Liver (tissue), 9 donors: ENCODE measurements around the gene CCNB1IP1. TPM values are rescaled to one million over a fixed set of nuclear protein-coding genes. Genes with fewer than 3 reads are reported as not detected.

Source experiments
- DNase-seq: peaks from one replicate; pipeline ENCODE4 v3.0.0-alpha.2; 2017; ENCODE audit warnings: low spot score
- H3K27ac ChIP-seq, 2 donors: one replicate each; pipeline ENCODE4 v1.7.0; 2013; ENCODE audit warnings: inconsistent platforms in 2 of 2, low read length in 2 of 2, control low read depth in 1 of 2, low read depth in 1 of 2, mild to moderate bottlenecking in 1 of 2
- H3K27me3 ChIP-seq, 4 donors: one replicate each; pipeline versions ENCODE4 v1.6.1 to v1.7.0; 2013; ENCODE audit warnings: low read length in 3 of 4, inconsistent platforms in 1 of 4, mild to moderate bottlenecking in 1 of 4, moderate library complexity in 1 of 4; ENCODE audit not compliant: control insufficient read depth in 4 of 4, insufficient read depth in 4 of 4
- H3K36me3 ChIP-seq, 4 donors: one replicate each; pipeline versions ENCODE4 v1.6.1 to v1.7.0; 2013; ENCODE audit warnings: low read length in 3 of 4, mild to moderate bottlenecking in 3 of 4, low read depth in 1 of 4, moderate library complexity in 1 of 4; ENCODE audit not compliant: control insufficient read depth in 4 of 4, insufficient read depth in 3 of 4
- H3K4me1 ChIP-seq, 4 donors: one replicate each; pipeline versions ENCODE4 v1.6.1 to v1.7.0; 2013; ENCODE audit warnings: low read length in 3 of 4, mild to moderate bottlenecking in 3 of 4, moderate library complexity in 1 of 4; ENCODE audit not compliant: control insufficient read depth in 4 of 4, insufficient read depth in 4 of 4
- H3K4me3 ChIP-seq, 3 donors: one replicate each; pipeline versions ENCODE4 v1.6.1 to v1.7.0; 2013; ENCODE audit warnings: low read length in 3 of 3, control low read depth in 1 of 3, low read depth in 1 of 3, mild to moderate bottlenecking in 1 of 3
- H3K9ac ChIP-seq, 2 donors: one replicate each; pipeline ENCODE4 v1.7.0; 2013; ENCODE audit warnings: low read length in 2 of 2, mild to moderate bottlenecking in 2 of 2, moderate library complexity in 2 of 2, control low read depth in 1 of 2, low read depth in 1 of 2
- H3K9me3 ChIP-seq, 4 donors: one replicate each; pipeline versions ENCODE4 v1.6.1 to v1.7.0; 2013; ENCODE audit warnings: low read length in 3 of 4; ENCODE audit not compliant: control insufficient read depth in 4 of 4
- EGR1 ChIP-seq, 2 donors: IDR thresholded peaks; 2 replicates each; pipeline ENCODE4 v1.6.1; 2016 to 2018; ENCODE audit warnings: antibody characterized with exemption in 2 of 2, low read depth in 2 of 2
- FOXA1 ChIP-seq: IDR thresholded peaks from 2 replicates; pipeline ENCODE4 v1.6.1; 2016; ENCODE audit warnings: antibody characterized with exemption
- FOXA2 ChIP-seq: IDR thresholded peaks from 2 replicates; pipeline ENCODE4 v1.6.1; 2016; ENCODE audit warnings: antibody characterized with exemption
- GABPA ChIP-seq, 2 donors: IDR thresholded peaks in 1 of 2; conservative IDR thresholded peaks in 1 of 2; 2 replicates each; pipeline ENCODE4 v1.6.1; 2016; ENCODE audit warnings: antibody characterized with exemption in 2 of 2, mild to moderate bottlenecking in 1 of 2, moderate library complexity in 1 of 2
- HNF4A ChIP-seq, 2 donors: conservative IDR thresholded peaks; 2 replicates each; pipeline ENCODE4 v1.6.1; 2016; ENCODE audit warnings: antibody characterized with exemption in 2 of 2, mild to moderate bottlenecking in 2 of 2
- HNF4G ChIP-seq: IDR thresholded peaks from 2 replicates; pipeline ENCODE4 v1.6.1; 2016; ENCODE audit warnings: antibody characterized with exemption
- JUND ChIP-seq, 2 donors: IDR thresholded peaks; 2 replicates each; pipeline ENCODE4 v1.6.1; 2016; ENCODE audit warnings: antibody characterized with exemption in 2 of 2
- NR2F2 ChIP-seq: IDR thresholded peaks from 2 replicates; pipeline ENCODE4 v1.6.1; 2016; ENCODE audit warnings: antibody characterized with exemption
- RAD21 ChIP-seq, 2 donors: IDR thresholded peaks; 2 replicates each; pipeline ENCODE4 v1.6.1; 2016; ENCODE audit warnings: antibody characterized with exemption in 2 of 2, mild to moderate bottlenecking in 2 of 2
- RXRA ChIP-seq, 2 donors: IDR thresholded peaks; 2 replicates each; pipeline ENCODE4 v1.6.1; 2017 to 2018; ENCODE audit warnings: antibody characterized with exemption in 2 of 2, mild to moderate bottlenecking in 1 of 2
- SP1 ChIP-seq: IDR thresholded peaks from 2 replicates; pipeline ENCODE4 v1.6.1; 2018; ENCODE audit warnings: antibody characterized with exemption, mild to moderate bottlenecking
- TAF1 ChIP-seq: conservative IDR thresholded peaks from 2 replicates; pipeline ENCODE4 v1.6.1; 2016; ENCODE audit warnings: antibody characterized with exemption, mild to moderate bottlenecking
- YY1 ChIP-seq: IDR thresholded peaks from 2 replicates; pipeline ENCODE4 v1.6.1; 2016; ENCODE audit warnings: antibody characterized with exemption, mild to moderate bottlenecking
- WGBS: extraction: QIAGEN DNeasy Blood & Tissue Kit; methylation state at CpG from one replicate; pipeline ENCODE4 v1.1.7; 2013; 5-methylcytosine and 5-hydroxymethylcytosine counted together
- polyA plus RNA-seq, 2 donors: library from polyadenylated mRNA; stranded (reverse) in 1 of 2; unstranded in 1 of 2; fragments of 200-250 nt in 1 of 2; fragments of >200 nt in 1 of 2; fragmentation: Nextera tagmentation in 1 of 2; extraction: Ambion mirVana in 1 of 2; gene quantifications; one replicate each; pipeline versions ENCODE4 v1.2.1 to v1.2.3, GENCODE V29; 2013 to 2015
- total RNA-seq, 2 donors: library from RNA; depleted of rRNA; stranded (reverse); fragments of >200 nt; gene quantifications; one replicate each; pipeline ENCODE4 v1.2.3, GENCODE V29; 2014
- TF ChIP-seq, protein P1 (sequence below): IDR thresholded peaks from 2 replicates; pipeline ENCODE4 v1.6.1; 2016; ENCODE audit warnings: antibody characterized with exemption
- TF ChIP-seq, protein P2 (sequence below): fragments of 150-350 bp; IDR thresholded peaks from 2 replicates; pipeline ENCODE4 v1.5.1; 2017; ENCODE audit warnings: improper control_type of control experiment, low read depth, low read length; ENCODE audit not compliant: missing input control
- TF ChIP-seq, protein P3 (sequence below): IDR thresholded peaks from 2 replicates; pipeline ENCODE4 v1.6.1; 2016; ENCODE audit warnings: antibody characterized with exemption
- TF ChIP-seq, protein P4 (sequence below): IDR thresholded peaks from 2 replicates; pipeline ENCODE4 v1.6.1; 2016; ENCODE audit warnings: antibody characterized with exemption
- TF ChIP-seq, protein P5 (sequence below): IDR thresholded peaks from 2 replicates; pipeline ENCODE4 v1.6.1; 2016; ENCODE audit warnings: antibody characterized with exemption, mild to moderate bottlenecking
- donor health status: healthy.
- donor health status: healthy.
- donor health status: healthy.
- donor health status: healthy.
- donor health status: healthy.

CCNB1IP1 gene
- total and polyA plus RNA-seq, 4 donors = 14.5 to 31.0 (median 15.7) TPM

DNA sequence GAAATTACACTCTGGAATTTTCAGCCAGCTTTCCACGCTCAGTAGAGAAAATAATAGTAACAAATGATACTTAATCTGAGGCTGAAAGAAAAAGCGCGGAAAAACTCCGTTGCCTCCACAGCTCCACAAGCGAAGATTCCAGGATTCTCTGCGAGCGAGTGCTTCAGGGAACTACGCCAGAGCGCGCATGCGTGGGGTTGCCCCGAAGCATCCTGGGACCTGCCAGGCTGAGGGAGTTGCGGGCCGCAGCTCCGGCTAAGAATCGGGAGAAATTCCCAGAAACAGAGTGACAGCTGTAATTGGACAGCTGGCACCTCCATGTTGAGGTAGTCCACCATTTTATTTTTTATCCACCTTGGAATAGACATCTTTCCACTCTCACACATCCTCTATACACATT, 15.4 kb downstream of the CCNB1IP1 start:
- no peaks in the 10 kb centered on the region for H3K9me3 ChIP-seq
- DNase-seq = no peak
- H3K27ac ChIP-seq = no peak overlapping the region
- 97% methylated on average over 16 of the region's 16 CpGs for WGBS
- H3K4me1 ChIP-seq = no peaks in the 10 kb centered on the region
- H3K36me3 ChIP-seq = peaks cover 12 to 62% (median 55%) of the 10 kb centered on the region in 4 donors
- no peaks in the 10 kb centered on the region for H3K27me3 ChIP-seq
- no peak overlapping the region for H3K4me3 ChIP-seq
- TF ChIP-seq, protein P1, sequence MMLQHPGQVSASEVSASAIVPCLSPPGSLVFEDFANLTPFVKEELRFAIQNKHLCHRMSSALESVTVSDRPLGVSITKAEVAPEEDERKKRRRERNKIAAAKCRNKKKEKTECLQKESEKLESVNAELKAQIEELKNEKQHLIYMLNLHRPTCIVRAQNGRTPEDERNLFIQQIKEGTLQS = no peak
- TF ChIP-seq FOXA2 (no peak), FOXA1 (no peak), SP1 (no peak)
- H3K9ac ChIP-seq = no peak overlapping the region

DNA sequence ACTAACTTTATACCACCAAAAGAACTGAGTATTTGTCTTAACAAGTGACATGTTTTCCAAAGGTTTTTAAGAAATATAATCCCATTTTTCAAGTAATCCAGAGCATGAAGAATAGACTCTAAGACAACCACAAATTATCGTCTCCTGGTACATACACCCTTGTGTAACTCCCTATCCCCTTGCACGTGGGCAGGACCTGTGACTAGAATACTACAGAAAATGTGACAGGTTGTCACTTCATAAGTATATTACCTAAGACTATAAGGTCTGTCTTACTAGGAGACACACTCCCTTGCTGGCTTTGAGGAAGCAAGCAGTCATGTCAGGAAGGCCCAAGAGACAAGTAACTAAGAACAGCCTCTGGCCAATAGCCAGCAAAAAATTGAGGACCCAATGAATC, 19.1 kb downstream of the CCNB1IP1 start:
- TF ChIP-seq FOXA2 (no peak), GABPA (IDR thresholded peaks at IDR 0.05 in 1 of 2, conservative IDR thresholded peaks at IDR 0.05 in 1 of 2) (no peak), RAD21 (IDR thresholded peaks at IDR 0.05) (no peak), RXRA (IDR thresholded peaks at IDR 0.05) (no peak), FOXA1 (no peak), YY1 (no peak), TAF1 (no peak), EGR1 (IDR thresholded peaks at IDR 0.05; ENCODE audit: low read depth in 2 of 2) (no peak), JUND (IDR thresholded peaks at IDR 0.05) (no peak), HNF4G (no peak), SP1 (no peak), NR2F2 (no peak), HNF4A (conservative IDR thresholded peaks at IDR 0.05) (no peak)
- TF ChIP-seq, protein P2, sequence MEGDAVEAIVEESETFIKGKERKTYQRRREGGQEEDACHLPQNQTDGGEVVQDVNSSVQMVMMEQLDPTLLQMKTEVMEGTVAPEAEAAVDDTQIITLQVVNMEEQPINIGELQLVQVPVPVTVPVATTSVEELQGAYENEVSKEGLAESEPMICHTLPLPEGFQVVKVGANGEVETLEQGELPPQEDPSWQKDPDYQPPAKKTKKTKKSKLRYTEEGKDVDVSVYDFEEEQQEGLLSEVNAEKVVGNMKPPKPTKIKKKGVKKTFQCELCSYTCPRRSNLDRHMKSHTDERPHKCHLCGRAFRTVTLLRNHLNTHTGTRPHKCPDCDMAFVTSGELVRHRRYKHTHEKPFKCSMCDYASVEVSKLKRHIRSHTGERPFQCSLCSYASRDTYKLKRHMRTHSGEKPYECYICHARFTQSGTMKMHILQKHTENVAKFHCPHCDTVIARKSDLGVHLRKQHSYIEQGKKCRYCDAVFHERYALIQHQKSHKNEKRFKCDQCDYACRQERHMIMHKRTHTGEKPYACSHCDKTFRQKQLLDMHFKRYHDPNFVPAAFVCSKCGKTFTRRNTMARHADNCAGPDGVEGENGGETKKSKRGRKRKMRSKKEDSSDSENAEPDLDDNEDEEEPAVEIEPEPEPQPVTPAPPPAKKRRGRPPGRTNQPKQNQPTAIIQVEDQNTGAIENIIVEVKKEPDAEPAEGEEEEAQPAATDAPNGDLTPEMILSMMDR = no peak
- TF ChIP-seq, protein P1 = no peak
- TF ChIP-seq, protein P3, sequence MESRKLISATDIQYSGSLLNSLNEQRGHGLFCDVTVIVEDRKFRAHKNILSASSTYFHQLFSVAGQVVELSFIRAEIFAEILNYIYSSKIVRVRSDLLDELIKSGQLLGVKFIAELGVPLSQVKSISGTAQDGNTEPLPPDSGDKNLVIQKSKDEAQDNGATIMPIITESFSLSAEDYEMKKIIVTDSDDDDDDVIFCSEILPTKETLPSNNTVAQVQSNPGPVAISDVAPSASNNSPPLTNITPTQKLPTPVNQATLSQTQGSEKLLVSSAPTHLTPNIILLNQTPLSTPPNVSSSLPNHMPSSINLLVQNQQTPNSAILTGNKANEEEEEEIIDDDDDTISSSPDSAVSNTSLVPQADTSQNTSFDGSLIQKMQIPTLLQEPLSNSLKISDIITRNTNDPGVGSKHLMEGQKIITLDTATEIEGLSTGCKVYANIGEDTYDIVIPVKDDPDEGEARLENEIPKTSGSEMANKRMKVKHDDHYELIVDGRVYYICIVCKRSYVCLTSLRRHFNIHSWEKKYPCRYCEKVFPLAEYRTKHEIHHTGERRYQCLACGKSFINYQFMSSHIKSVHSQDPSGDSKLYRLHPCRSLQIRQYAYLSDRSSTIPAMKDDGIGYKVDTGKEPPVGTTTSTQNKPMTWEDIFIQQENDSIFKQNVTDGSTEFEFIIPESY = no peak
- TF ChIP-seq, protein P4, sequence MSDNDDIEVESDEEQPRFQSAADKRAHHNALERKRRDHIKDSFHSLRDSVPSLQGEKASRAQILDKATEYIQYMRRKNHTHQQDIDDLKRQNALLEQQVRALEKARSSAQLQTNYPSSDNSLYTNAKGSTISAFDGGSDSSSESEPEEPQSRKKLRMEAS = no peak
- TF ChIP-seq, protein P5, sequence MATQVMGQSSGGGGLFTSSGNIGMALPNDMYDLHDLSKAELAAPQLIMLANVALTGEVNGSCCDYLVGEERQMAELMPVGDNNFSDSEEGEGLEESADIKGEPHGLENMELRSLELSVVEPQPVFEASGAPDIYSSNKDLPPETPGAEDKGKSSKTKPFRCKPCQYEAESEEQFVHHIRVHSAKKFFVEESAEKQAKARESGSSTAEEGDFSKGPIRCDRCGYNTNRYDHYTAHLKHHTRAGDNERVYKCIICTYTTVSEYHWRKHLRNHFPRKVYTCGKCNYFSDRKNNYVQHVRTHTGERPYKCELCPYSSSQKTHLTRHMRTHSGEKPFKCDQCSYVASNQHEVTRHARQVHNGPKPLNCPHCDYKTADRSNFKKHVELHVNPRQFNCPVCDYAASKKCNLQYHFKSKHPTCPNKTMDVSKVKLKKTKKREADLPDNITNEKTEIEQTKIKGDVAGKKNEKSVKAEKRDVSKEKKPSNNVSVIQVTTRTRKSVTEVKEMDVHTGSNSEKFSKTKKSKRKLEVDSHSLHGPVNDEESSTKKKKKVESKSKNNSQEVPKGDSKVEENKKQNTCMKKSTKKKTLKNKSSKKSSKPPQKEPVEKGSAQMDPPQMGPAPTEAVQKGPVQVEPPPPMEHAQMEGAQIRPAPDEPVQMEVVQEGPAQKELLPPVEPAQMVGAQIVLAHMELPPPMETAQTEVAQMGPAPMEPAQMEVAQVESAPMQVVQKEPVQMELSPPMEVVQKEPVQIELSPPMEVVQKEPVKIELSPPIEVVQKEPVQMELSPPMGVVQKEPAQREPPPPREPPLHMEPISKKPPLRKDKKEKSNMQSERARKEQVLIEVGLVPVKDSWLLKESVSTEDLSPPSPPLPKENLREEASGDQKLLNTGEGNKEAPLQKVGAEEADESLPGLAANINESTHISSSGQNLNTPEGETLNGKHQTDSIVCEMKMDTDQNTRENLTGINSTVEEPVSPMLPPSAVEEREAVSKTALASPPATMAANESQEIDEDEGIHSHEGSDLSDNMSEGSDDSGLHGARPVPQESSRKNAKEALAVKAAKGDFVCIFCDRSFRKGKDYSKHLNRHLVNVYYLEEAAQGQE = no peak
- H3K27ac ChIP-seq = no peak overlapping the region
- no peak overlapping the region for H3K9ac ChIP-seq
- DNase-seq = no peak
- no peak overlapping the region for H3K4me3 ChIP-seq
- WGBS = 75% methylated on average over 2 of the region's 2 CpGs
- H3K9me3 ChIP-seq = no peaks in the 10 kb centered on the region
- H3K36me3 ChIP-seq = peaks cover 9 to 65% (median 49%) of the 10 kb centered on the region in 4 donors
- no peaks in the 10 kb centered on the region for H3K4me1 ChIP-seq
- H3K27me3 ChIP-seq = no peaks in the 10 kb centered on the region
